ENCODE results near the gene SLC7A6OS.

The SLC7A6OS gene

DNA sequence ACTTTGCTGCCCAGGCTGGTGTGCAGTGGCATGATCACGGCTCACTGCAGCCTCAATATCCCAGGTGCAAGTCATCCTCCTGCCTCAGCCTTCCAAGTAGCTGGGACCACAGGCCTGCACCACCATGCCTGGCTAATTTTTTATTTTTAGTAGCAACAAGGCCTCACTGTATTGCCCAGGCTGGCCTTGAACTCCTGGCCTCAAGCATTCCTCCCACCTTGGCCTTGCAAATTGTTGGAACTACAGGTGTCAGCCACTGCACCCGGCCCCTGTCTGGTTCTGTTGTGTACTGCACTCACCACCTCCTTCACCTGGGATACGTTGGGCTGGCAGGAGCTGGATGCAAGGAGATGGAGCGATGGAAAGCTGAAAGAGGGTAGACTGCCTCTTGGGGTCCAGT lies 57.0 kb downstream of the SLC7A6OS start:
- TF ChIP-seq, protein P1, sequence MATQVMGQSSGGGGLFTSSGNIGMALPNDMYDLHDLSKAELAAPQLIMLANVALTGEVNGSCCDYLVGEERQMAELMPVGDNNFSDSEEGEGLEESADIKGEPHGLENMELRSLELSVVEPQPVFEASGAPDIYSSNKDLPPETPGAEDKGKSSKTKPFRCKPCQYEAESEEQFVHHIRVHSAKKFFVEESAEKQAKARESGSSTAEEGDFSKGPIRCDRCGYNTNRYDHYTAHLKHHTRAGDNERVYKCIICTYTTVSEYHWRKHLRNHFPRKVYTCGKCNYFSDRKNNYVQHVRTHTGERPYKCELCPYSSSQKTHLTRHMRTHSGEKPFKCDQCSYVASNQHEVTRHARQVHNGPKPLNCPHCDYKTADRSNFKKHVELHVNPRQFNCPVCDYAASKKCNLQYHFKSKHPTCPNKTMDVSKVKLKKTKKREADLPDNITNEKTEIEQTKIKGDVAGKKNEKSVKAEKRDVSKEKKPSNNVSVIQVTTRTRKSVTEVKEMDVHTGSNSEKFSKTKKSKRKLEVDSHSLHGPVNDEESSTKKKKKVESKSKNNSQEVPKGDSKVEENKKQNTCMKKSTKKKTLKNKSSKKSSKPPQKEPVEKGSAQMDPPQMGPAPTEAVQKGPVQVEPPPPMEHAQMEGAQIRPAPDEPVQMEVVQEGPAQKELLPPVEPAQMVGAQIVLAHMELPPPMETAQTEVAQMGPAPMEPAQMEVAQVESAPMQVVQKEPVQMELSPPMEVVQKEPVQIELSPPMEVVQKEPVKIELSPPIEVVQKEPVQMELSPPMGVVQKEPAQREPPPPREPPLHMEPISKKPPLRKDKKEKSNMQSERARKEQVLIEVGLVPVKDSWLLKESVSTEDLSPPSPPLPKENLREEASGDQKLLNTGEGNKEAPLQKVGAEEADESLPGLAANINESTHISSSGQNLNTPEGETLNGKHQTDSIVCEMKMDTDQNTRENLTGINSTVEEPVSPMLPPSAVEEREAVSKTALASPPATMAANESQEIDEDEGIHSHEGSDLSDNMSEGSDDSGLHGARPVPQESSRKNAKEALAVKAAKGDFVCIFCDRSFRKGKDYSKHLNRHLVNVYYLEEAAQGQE (IDR thresholded peaks at IDR 0.05; ENCODE audit: insufficient replicate concordance, low read depth), result no peak
- no peak for DNase-seq (ENCODE audit: low read depth in 1 of 2, low spot score in 1 of 2)
- no peak overlapping the region for H3K27ac ChIP-seq (replicated peaks)
- no peak overlapping the region for H3K4me3 ChIP-seq (replicated peaks; ENCODE audit: insufficient read depth, low read length)
- no peaks in the 10 kb centered on the region for H3K27me3 ChIP-seq (ENCODE audit: insufficient read depth, poor library complexity, severe bottlenecking)

DNA sequence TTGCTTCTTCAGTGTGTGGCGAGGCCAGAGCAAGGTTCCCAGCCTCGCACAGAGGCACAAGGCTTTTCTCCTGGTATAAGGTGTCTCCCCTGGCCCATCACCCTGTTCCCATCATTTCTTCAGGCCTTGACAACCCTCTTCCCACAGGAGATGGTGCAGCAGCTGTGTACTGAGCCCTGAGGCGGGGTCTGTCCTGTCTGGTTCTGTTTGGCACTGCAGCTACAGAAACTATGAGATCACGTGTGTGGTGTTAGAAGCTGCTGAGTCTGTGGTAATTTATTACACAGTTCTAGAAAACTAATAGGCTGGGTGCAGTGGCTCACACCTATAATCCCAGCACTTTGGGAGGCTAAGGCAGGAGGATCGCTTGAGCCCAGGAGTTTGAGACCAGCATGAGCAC lies 58.4 kb downstream of the SLC7A6OS start:
- no peak for DNase-seq (ENCODE audit: low read depth in 1 of 2, low spot score in 1 of 2)
- Histone ChIP-seq H3K27ac (replicated peaks) (no peak overlapping the region), H3K27me3 (ENCODE audit: insufficient read depth, poor library complexity, severe bottlenecking) (no peaks in the 10 kb centered on the region), H3K4me3 (replicated peaks; ENCODE audit: insufficient read depth, low read length) (no peak overlapping the region)
- TF ChIP-seq POLR2AphosphoS5 (IDR thresholded peaks at IDR 0.05; ENCODE audit: low read depth), result no peak
- TF ChIP-seq, protein P2, sequence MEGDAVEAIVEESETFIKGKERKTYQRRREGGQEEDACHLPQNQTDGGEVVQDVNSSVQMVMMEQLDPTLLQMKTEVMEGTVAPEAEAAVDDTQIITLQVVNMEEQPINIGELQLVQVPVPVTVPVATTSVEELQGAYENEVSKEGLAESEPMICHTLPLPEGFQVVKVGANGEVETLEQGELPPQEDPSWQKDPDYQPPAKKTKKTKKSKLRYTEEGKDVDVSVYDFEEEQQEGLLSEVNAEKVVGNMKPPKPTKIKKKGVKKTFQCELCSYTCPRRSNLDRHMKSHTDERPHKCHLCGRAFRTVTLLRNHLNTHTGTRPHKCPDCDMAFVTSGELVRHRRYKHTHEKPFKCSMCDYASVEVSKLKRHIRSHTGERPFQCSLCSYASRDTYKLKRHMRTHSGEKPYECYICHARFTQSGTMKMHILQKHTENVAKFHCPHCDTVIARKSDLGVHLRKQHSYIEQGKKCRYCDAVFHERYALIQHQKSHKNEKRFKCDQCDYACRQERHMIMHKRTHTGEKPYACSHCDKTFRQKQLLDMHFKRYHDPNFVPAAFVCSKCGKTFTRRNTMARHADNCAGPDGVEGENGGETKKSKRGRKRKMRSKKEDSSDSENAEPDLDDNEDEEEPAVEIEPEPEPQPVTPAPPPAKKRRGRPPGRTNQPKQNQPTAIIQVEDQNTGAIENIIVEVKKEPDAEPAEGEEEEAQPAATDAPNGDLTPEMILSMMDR (IDR thresholded peaks at IDR 0.05; ENCODE audit: insufficient read depth, low read length), result no peak
- no peak for TF ChIP-seq SPI1 (IDR thresholded peaks at IDR 0.05; ENCODE audit: borderline replicate concordance, low read depth)
- TF ChIP-seq GABPA (IDR thresholded peaks at IDR 0.05; ENCODE audit: low read depth), result no peak
- TF ChIP-seq, protein P1 (IDR thresholded peaks at IDR 0.05; ENCODE audit: insufficient replicate concordance, low read depth), result no peak

DNA sequence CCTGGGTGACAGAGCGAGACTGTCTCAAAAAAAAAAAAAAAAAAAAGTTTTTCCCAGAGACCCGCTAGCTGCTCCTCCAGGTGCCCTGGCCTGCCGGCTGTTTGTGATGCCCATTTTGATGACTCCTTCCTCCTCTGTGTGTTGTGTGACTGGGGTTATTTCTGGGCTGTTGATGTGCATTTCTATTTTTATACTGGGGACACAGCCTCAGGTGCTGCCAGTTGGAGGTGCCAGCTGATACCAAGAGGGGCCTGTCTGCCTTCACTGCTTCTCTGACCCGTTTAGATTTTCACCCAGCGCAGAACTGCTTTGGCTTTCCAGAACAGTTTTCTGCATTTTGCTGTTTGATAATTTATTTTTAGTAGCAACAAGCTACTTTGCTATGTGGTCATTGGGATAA lies 58.9 kb downstream of the SLC7A6OS start:
- H3K27ac ChIP-seq (replicated peaks), result no peak overlapping the region
- H3K27me3 ChIP-seq (ENCODE audit: insufficient read depth, poor library complexity, severe bottlenecking), result no peaks in the 10 kb centered on the region
- TF ChIP-seq, protein P2 (IDR thresholded peaks at IDR 0.05; ENCODE audit: insufficient read depth, low read length), result no peak
- TF ChIP-seq SPI1 (IDR thresholded peaks at IDR 0.05; ENCODE audit: borderline replicate concordance, low read depth), result no peak
- TF ChIP-seq POLR2AphosphoS5 (IDR thresholded peaks at IDR 0.05; ENCODE audit: low read depth), result no peak
- TF ChIP-seq, protein P1 (IDR thresholded peaks at IDR 0.05; ENCODE audit: insufficient replicate concordance, low read depth), result no peak
- TF ChIP-seq GABPA (IDR thresholded peaks at IDR 0.05; ENCODE audit: low read depth), result no peak
- no peak overlapping the region for H3K4me3 ChIP-seq (replicated peaks; ENCODE audit: insufficient read depth, low read length)
- no peak for DNase-seq (ENCODE audit: low read depth in 1 of 2, low spot score in 1 of 2)

DNA sequence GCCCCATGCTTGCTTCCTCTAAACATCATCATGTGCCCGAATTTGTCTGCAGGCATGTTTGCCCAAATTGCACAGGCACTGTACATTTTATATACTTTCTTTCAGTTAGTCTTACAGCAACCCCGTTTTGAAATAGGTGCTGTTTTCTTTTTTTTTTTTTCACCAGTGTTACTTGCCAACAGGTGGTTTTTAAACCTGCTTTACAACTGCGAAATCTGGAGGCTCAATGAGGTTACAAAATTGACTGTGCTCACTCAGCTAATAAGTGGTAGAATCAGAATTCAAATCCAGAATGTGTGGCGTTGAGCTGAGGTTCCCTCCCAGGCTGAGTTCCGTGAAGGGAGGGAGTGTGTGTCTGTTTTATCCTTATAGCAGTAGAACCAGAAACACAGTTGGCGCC lies 59.8 kb downstream of the SLC7A6OS start:
- no peak overlapping the region for H3K4me3 ChIP-seq (replicated peaks; ENCODE audit: insufficient read depth, low read length)
- H3K27ac ChIP-seq (replicated peaks), result no peak overlapping the region
- TF ChIP-seq, protein P2 (IDR thresholded peaks at IDR 0.05; ENCODE audit: insufficient read depth, low read length), result no peak
- TF ChIP-seq, protein P1 (IDR thresholded peaks at IDR 0.05; ENCODE audit: insufficient replicate concordance, low read depth), result no peak
- TF ChIP-seq SPI1 (IDR thresholded peaks at IDR 0.05; ENCODE audit: borderline replicate concordance, low read depth) (no peak), GABPA (IDR thresholded peaks at IDR 0.05; ENCODE audit: low read depth) (no peak), POLR2AphosphoS5 (IDR thresholded peaks at IDR 0.05; ENCODE audit: low read depth) (no peak)
- no peak for DNase-seq (ENCODE audit: low read depth in 1 of 2, low spot score in 1 of 2)
- no peaks in the 10 kb centered on the region for H3K27me3 ChIP-seq (ENCODE audit: insufficient read depth, poor library complexity, severe bottlenecking)
